Gastroesophageal sphincter (tissue), 3 donors: Measurements from ENCODE around the gene KCNE4.

Source experiments
- EP300 ChIP-seq: sonication (generic); formaldehyde crosslinking; IDR thresholded peaks from one replicate; pipeline ENCODE4 v1.6.1; 2017; ENCODE audit warnings: antibody characterized with exemption, mild to moderate bottlenecking
- POLR2A ChIP-seq, 2 donors: fragments of 450-650 bp; IDR thresholded peaks; one replicate each; pipeline ENCODE4 v1.6.1; 2017; ENCODE audit warnings: antibody characterized with exemption in 2 of 2, mild to moderate bottlenecking in 2 of 2, moderate library complexity in 1 of 2
- TF ChIP-seq, protein P1 (sequence below), 4 experiments: fragments of 200-600 bp in 2 of 4; fragments of 450-650 bp in 2 of 4; sonication (generic) in 1 of 4; IDR thresholded peaks; one replicate each; pipeline ENCODE4 v1.5.1; 2017 to 2019; ENCODE audit warnings: antibody characterized with exemption in 4 of 4, mild to moderate bottlenecking in 2 of 4, moderate library complexity in 2 of 4

DNA sequence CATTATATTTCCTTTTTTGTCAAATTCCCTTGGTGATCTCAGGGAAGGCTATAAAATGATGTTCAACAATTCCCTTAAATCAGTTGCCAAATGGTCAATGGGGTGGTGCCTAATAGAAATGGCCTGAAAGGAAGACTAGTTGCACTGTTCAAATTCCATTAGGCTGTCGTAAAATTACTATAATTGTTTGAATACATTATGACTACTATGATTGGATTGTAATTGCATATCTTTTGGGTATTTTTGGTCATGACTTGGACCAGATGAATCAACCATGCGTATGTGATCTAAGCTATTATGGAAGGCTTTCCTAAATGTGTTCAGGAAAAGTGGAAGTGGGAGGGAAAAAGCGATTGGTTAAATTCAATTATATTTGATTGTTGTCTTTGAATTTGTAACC, 41.3 kb upstream of the KCNE4 start:
- TF ChIP-seq POLR2A (IDR thresholded peaks at IDR 0.05) (no peak), EP300 (no peak)
- TF ChIP-seq, protein P1, sequence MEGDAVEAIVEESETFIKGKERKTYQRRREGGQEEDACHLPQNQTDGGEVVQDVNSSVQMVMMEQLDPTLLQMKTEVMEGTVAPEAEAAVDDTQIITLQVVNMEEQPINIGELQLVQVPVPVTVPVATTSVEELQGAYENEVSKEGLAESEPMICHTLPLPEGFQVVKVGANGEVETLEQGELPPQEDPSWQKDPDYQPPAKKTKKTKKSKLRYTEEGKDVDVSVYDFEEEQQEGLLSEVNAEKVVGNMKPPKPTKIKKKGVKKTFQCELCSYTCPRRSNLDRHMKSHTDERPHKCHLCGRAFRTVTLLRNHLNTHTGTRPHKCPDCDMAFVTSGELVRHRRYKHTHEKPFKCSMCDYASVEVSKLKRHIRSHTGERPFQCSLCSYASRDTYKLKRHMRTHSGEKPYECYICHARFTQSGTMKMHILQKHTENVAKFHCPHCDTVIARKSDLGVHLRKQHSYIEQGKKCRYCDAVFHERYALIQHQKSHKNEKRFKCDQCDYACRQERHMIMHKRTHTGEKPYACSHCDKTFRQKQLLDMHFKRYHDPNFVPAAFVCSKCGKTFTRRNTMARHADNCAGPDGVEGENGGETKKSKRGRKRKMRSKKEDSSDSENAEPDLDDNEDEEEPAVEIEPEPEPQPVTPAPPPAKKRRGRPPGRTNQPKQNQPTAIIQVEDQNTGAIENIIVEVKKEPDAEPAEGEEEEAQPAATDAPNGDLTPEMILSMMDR (IDR thresholded peaks at IDR 0.05) = no peak
